Colonic mucosa (tissue), 4 donors: ENCODE measurements around the gene NFE2L2. TPM values are rescaled to one million over a fixed set of nuclear protein-coding genes. Genes with fewer than 3 reads are reported as not detected.
A peak's percentile ranks its signal among the peaks of the same experiment; 100 is the strongest.

Source experiments
- DNase-seq: peaks from one replicate; pipeline ENCODE4 v3.0.0-alpha.2; 2020
- H3K27ac ChIP-seq: fragments of 200-600 bp; one replicate; pipeline ENCODE4 v1.8.0; 2021
- H3K27me3 ChIP-seq: fragments of 200-600 bp; one replicate; pipeline ENCODE4 v1.8.0; 2021
- H3K36me3 ChIP-seq: fragments of 200-600 bp; one replicate; pipeline ENCODE4 v1.8.0; 2021
- H3K4me1 ChIP-seq: fragments of 200-600 bp; one replicate; pipeline ENCODE4 v1.8.0; 2021; ENCODE audit warnings: mild to moderate bottlenecking
- H3K4me3 ChIP-seq: fragments of 200-600 bp; one replicate; pipeline ENCODE4 v1.8.0; 2021
- H3K9ac ChIP-seq, 2 donors: one replicate each; pipeline ENCODE4 v1.7.0; 2013; ENCODE audit warnings: control low read depth in 2 of 2, low read depth in 2 of 2, low read length in 2 of 2
- H3K9me3 ChIP-seq: fragments of 200-600 bp; one replicate; pipeline ENCODE4 v1.8.0; 2021
- intact Hi-C: fragments of 100-400 bp; cut with DNase I; formaldehyde crosslinking; loops from one replicate; pipeline ENCODE4 v1.14.1; 2022
- total RNA-seq, 2 donors: library from RNA; stranded (reverse); fragmentation: NEBNext Ultra II Directional in 1 of 2; extraction: Animal tissue kit (Norgen Biotek cat#: 25700) in 1 of 2; gene quantifications; one replicate each; pipeline ENCODE4 v1.2.1, GENCODE V29; 2021
- TF ChIP-seq, protein P1 (sequence below): fragments of 200-600 bp; IDR thresholded peaks from one replicate; pipeline ENCODE4 v1.8.0; 2022; ENCODE audit warnings: antibody characterized with exemption, mild to moderate bottlenecking
- donor health status: healthy.
- donor health status: DM: no; HTN: no; CAD: no.
- donor health status: DM: no; HTN: no; CAD: no.

NFE2L2 gene
- total RNA-seq, 2 donors from 2014 or later: 81.5 to 87.6 TPM

- no peaks in the 10 kb centered on the region for H3K9me3 ChIP-seq
- H3K27me3 ChIP-seq: no peaks in the 10 kb centered on the region
- no peak overlapping the region for H3K4me3 ChIP-seq
- no peak for DNase-seq
- no peak overlapping the region for H3K27ac ChIP-seq
- TF ChIP-seq, protein P1, sequence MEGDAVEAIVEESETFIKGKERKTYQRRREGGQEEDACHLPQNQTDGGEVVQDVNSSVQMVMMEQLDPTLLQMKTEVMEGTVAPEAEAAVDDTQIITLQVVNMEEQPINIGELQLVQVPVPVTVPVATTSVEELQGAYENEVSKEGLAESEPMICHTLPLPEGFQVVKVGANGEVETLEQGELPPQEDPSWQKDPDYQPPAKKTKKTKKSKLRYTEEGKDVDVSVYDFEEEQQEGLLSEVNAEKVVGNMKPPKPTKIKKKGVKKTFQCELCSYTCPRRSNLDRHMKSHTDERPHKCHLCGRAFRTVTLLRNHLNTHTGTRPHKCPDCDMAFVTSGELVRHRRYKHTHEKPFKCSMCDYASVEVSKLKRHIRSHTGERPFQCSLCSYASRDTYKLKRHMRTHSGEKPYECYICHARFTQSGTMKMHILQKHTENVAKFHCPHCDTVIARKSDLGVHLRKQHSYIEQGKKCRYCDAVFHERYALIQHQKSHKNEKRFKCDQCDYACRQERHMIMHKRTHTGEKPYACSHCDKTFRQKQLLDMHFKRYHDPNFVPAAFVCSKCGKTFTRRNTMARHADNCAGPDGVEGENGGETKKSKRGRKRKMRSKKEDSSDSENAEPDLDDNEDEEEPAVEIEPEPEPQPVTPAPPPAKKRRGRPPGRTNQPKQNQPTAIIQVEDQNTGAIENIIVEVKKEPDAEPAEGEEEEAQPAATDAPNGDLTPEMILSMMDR: no peak
- H3K36me3 ChIP-seq: no peaks in the 10 kb centered on the region
- H3K4me1 ChIP-seq: no peaks in the 10 kb centered on the region
- intact Hi-C loops: no loop called here
- H3K9ac ChIP-seq: no peak overlapping the region
Measured at GRCh38 chr2:177279847-177280246, 15.3 kb upstream of the NFE2L2 start.

- intact Hi-C loops: no loop called here
- H3K27me3 ChIP-seq: no peaks in the 10 kb centered on the region
- H3K4me3 ChIP-seq: no peak overlapping the region
- DNase-seq: no peak
- no peak overlapping the region for H3K27ac ChIP-seq
- H3K36me3 ChIP-seq: no peaks in the 10 kb centered on the region
- TF ChIP-seq, protein P1: no peak
- no peaks in the 10 kb centered on the region for H3K9me3 ChIP-seq
- peaks cover 9% of the 10 kb centered on the region for H3K4me1 ChIP-seq
- H3K9ac ChIP-seq: no peak overlapping the region
Measured at GRCh38 chr2:177275743-177276055, 11.2 kb upstream of the NFE2L2 start.

GRCh38 chr2:177275040-177275742 is 10.7 kb upstream of the NFE2L2 start:
- no peak for DNase-seq
- H3K36me3 ChIP-seq: no peaks in the 10 kb centered on the region
- H3K27me3 ChIP-seq: no peaks in the 10 kb centered on the region
- H3K27ac ChIP-seq: no peak overlapping the region
- peaks cover 9% of the 10 kb centered on the region for H3K4me1 ChIP-seq
- intact Hi-C loops: no loop called here
- H3K9ac ChIP-seq: no peak overlapping the region
- TF ChIP-seq, protein P1: no peak
- H3K9me3 ChIP-seq: no peaks in the 10 kb centered on the region
- no peak overlapping the region for H3K4me3 ChIP-seq

DNA sequence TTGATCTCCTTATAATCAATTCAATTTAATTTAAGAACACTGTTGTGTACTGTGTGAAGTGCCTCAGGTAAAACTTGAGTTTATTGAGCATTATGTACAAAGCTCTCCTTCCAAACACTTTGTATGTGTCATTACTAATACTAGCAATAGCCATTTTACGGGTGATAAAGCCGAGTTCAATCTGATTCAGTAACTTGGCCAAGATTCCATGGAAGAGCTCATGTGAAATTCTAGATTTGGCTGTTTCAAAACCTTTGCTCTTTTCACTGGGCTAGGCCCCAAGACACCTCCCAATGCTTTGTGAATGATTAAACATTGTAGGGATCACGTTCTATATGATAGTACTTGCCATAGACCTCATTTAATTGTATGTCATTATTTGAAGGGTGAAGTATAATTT is 8.9 kb upstream of the NFE2L2 start:
- DNase-seq: peak; percentile 18
- peak overlapping the region in 1 of 2 donors; percentile 29 for H3K9ac ChIP-seq
- H3K9me3 ChIP-seq: no peaks in the 10 kb centered on the region
- TF ChIP-seq, protein P1: no peak
- peak overlapping the region; percentile 34 for H3K27ac ChIP-seq
- intact Hi-C loops: no loop called here
- no peaks in the 10 kb centered on the region for H3K36me3 ChIP-seq
- H3K4me1 ChIP-seq: peaks cover 9% of the 10 kb centered on the region
- no peak overlapping the region for H3K4me3 ChIP-seq
- no peaks in the 10 kb centered on the region for H3K27me3 ChIP-seq

- DNase-seq: peak; percentile 6
- Histone ChIP-seq H3K4me1 (peaks cover 9% of the 10 kb centered on the region), H3K27me3 (no peaks in the 10 kb centered on the region), H3K4me3 (no peak overlapping the region), H3K36me3 (no peaks in the 10 kb centered on the region), H3K27ac (peak overlapping the region; percentile 34), H3K9me3 (no peaks in the 10 kb centered on the region), H3K9ac (no peak overlapping the region)
- TF ChIP-seq, protein P1: no peak
- intact Hi-C loops: no loop called here
Measured at GRCh38 chr2:177272765-177273164, 8.2 kb upstream of the NFE2L2 start.
